Activated naive CD4-positive, alpha-beta T cell treated with Interleukin-2 at 50 U/mL for 16 hours (primary cell): ENCODE results near the gene VWA2.

Experiments used
- DNase-seq: peaks from one replicate; pipeline ENCODE4 v3.0.0-alpha.2; 2020

VWA2 gene, protein sequence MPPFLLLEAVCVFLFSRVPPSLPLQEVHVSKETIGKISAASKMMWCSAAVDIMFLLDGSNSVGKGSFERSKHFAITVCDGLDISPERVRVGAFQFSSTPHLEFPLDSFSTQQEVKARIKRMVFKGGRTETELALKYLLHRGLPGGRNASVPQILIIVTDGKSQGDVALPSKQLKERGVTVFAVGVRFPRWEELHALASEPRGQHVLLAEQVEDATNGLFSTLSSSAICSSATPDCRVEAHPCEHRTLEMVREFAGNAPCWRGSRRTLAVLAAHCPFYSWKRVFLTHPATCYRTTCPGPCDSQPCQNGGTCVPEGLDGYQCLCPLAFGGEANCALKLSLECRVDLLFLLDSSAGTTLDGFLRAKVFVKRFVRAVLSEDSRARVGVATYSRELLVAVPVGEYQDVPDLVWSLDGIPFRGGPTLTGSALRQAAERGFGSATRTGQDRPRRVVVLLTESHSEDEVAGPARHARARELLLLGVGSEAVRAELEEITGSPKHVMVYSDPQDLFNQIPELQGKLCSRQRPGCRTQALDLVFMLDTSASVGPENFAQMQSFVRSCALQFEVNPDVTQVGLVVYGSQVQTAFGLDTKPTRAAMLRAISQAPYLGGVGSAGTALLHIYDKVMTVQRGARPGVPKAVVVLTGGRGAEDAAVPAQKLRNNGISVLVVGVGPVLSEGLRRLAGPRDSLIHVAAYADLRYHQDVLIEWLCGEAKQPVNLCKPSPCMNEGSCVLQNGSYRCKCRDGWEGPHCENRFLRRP

DNA sequence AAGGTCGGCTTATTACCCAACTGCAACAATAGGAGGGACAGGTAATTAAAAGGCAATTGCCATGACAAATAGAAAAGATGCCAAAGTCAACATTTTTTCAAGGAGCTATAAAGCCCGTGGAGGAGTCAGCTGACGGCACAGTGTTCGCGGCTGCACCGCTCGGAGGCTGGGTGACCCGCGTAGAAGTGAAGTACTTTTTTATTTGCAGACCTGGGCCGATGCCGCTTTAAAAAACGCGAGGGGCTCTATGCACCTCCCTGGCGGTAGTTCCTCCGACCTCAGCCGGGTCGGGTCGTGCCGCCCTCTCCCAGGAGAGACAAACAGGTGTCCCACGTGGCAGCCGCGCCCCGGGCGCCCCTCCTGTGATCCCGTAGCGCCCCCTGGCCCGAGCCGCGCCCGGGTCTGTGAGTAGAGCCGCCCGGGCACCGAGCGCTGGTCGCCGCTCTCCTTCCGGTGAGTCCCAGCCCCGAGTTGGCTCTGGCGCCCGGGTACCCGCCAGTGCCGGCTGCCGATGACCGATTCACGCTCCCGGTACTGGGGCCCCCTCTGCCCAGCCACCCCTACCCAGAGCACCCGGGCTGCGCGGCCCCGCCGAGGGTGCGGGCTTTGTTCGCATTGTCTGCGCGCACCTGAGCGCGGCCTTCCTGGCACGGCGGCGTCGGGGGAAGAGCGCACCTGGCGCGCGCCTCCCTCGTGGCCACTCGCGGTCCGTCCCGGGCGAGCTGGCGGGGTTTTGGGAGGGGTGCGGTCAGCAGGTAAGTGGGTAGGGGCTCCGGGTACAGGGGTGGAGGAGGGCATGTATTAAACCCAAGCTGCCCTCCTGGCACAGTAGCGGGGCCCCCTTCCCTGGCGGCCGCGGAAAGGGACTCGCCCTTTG, at the start of gene VWA2:
TSS of gene VWA2 (plus strand) at position 138 of the 877 bp plus-strand sequence. CDS start 9,460 bp downstream, outside the sequence.
- DNase-seq, result no peak

DNA sequence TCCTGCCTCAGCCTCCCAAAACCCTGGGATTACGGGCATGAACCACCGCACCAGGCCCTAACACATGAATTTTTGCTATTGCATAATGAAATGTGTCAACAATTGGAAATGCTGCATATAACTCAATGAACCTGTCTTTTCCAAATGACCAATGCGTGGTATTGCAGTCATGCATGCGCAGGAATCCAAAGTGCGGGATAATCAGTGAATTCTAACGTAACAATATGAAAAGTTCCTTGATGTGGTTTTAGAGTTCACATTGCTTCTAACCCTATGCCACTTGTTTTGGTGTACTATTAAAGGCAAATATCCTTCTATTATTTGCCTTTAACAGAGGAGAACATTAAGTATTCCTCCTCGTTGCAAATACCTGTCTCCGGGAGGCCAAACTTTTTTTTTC, 49.4 kb upstream of the VWA2 start:
- DNase-seq, result no peak

DNA sequence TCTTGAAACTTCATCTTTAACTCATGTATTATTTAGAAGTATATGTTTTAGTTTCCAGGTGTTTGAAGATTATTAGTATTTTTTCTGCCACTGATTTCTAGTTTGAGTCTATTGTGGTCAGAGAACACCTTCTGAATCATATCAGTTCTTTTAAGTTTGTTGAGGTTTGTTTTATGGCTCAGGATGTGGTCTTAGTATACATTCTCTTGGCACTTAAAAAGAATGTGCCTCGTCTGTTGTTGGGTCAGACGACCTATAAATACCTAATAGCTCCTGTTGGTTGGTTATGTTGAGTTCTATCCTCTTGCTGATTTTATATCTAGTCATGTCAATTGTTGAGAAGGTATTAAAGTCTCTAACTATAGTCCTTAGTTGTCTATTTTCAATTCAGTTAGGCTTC, 44.0 kb upstream of the VWA2 start:
- DNase-seq, result no peak

DNA sequence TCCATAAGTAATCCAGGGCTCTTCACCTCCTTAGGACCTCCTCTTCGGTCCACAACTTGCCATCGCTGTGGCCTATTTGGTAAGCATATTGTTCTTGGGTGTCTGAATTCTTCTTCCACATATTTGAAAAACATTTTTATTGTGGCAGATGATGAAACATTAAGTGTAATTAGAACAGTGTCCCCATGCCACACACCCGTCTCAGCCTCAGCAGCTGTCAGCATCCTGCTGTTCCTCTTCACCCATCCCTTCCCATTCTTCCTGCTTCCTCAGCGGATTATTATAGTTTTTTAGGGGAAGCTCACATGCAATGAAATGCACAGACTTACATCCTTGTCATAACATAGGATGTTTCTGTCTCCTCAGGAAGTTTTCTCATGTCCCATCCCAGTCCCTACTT, 39.8 kb upstream of the VWA2 start:
- no peak for DNase-seq

DNA sequence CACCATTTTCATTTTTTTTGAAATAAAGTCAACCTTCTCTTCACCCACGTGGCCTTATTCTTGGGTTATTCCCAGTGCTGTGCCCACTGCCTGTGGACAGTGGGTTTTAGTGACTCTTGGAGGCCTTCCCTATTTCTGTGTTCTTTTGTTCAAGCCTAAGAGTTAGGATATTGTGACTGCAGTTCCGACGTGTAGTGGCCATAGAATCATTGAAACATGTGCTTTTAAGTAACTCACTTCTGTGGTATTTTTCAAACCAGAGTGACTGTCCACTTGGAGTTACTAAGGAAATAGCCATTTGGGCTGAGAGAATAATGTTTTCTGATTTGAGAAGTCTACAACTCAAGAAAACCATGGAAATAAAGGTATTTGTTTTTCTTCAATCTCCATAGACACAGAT, 36.2 kb upstream of the VWA2 start:
- DNase-seq, result no peak

DNA sequence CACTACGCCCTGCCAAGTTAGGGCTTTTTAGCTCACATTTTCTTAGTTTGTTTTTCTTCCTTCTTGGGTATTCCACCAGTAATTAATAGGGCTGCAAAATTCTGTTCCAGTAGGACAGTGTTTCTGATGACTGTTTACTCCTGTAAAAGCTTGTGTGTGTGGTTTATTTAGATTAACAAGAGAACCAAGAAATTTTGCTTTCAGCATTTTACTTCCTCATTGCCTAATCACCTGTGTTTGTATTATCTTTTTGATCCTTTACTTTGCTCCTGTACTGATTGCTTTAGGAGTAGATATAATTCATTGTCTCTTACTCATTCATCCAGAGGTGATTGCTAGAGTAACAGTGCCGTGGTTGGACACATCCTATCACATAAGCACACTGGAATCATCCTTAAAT, 32.2 kb upstream of the VWA2 start:
- no peak for DNase-seq

DNA sequence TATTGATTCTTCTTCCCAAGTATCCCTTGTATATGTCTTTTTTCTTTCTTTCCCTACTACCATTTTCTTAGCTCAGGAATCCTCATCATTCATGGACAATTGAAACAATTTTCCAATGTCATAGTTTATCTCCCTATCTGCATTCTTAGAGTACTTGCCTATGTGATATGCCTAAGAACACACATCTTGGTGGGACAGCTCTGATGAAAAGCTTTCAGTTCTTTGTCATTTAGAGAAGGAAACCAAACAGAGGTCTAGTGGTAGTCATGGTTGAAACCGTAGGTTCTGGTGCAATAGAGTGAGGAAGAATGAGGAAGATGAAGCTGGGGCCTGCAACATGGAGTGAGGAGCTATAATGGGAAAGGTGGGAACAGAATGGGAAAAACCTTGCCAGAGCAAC, 31.7 kb upstream of the VWA2 start:
- DNase-seq, result no peak

DNA sequence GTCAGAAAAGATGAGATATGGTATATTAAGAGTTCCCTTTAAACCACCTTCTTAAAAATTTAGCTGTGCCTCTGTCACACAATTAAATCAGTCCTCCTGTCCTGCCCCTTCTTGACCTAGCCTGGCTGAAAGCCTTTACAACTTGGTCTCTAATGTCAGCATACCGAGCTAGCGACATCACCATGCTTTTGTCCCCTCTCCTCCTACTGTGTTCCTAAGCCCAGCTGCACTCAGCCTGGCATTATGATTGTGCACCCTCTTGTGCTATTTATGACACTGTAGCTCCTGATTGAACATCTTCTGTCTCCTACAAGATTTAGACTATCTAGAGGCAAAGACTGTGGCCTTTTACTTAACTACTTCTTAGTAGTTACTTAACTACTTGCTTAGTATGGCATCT, 30.7 kb upstream of the VWA2 start:
- DNase-seq, result no peak

DNA sequence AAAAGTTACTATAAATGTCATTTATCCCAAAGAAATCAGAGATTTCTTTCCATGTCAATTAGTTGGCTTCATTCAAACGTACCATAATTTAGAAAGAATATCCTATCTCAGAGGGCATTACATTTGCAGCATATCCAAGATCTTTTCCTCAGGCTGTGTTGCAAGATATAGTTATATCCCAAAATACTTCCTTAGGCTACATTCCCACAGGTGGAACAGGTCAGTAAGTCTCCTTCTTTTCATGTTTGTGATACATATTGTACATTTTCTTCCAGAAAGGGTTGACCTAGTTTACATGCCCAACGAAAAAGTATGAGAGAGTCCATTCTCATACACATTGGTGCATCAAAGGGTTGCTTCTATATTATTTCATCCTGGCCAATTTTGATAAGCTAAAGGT, 26.9 kb upstream of the VWA2 start:
- no peak for DNase-seq

DNA sequence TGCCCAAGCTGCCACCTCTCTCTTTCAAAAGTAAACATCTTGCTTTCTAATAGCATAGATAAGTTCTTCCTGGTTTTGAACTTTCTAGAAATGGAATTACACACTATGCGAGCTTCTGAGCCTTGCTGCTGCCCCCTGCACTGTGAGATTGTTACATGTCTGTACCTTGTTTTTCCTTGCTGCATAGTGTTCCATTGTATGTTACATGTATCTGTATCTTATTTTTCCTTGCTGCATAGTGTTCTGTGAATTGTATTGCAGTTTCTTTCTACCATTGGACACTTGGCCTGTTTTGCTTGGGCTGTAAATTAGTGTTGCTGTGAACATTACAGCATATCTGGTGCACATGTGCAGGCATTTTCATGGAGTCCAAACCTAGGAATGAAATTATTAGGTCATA, 24.0 kb upstream of the VWA2 start:
- DNase-seq, result no peak

DNA sequence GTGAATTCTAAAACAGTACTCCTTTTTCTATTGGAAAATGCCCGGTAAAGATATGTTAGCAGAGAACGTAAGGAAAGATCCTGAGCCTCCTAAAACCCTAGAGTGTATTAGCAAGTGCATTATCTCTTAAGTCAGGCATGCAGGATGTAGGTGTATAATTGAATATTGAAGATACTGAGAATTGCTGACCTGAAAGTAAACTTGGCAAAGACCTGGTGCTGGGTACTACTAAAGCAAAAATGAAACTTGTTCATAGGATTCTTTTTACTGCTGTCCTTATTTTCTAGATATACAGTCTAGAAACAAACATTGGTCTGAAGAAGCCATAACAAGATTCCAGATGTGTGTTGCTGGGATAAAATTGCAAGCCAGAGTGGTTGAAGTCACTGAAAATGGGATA, 18.8 kb upstream of the VWA2 start:
- no peak for DNase-seq

DNA sequence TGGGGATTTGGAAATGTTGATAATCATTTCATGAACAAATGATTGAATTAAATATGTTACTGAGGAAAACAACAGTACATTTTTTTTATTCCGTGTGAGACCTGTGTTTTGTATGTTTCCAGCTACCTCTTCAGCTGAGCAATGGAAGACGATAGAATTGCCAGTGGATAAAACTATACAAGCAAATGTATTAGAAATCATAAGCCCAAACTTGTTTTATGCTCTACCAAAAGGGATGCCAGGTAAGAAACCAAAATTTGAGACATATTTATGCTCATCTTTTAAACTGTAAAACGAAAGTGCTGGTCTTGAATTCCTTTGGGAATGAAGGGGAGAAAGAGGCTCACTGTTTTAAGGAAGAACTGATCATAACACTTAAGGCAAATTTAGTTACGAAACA, 17.8 kb upstream of the VWA2 start:
- DNase-seq, result no peak

DNA sequence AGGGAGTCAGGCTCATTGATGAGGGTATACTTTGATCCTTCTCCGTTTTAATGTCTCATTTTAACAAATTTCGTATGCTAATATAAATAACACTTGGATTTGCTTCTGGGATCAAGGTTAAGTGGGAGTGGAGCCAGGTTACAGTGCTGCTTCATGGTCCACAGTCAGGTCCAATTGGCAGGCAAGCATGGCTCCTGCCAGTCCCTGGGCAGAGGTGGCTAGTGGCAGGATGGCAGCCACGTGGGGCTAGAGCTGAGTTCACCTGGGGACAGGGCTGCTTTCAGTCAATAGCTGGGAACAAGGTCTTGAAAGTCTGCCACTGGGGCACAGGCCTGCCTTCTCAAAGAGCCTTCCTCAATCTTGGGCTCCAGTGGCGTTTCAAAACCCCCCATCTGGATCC, 16.0 kb upstream of the VWA2 start:
- no peak for DNase-seq

DNA sequence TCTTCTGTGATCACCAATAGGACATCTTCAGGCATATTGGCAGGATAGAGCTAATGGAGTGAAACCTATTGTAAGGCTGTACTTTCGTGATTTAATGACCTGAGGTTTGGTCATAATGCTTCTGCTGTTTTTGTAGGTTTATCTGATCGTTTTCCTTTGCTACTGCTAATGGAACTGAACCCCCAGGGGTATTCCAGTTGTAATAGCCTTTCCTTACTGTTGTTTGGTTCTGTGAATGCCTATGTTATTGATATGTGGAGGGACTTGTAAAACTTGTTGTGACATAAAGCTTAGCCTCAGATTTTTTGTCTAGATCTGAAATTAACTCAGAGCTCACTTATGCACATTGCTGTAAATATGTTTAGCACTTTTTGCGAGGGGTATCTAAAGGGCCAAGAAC, 10.9 kb upstream of the VWA2 start:
- DNase-seq, result no peak

DNA sequence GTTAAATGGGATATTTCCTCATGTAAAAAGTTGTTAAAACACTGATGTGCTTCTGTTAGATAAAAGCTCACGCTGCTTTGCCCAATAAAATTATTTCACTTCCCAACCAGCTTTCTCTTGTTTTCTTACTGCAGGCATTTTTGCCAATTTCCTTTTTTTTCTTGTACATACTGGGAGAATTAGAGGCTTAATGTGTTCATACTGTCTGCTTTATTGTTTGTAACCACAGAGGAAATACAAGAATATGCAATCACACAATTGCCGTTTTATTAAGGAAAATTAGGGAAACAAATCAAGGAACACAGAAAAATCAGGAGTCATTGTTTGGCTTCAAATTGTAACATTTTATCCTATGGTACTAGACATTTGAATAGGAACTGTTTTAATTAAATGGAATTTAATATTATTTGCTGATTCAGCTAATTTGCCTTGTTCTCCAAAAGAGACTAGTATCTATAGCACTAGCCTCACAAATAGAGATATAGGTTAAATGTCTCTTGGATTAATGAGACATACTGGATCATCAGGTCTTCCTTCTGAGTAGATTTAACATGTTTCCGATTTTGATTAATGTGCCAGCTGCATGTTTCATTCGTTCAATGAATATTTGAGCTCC, 6.4 kb upstream of the VWA2 start:
- DNase-seq, result no peak

DNA sequence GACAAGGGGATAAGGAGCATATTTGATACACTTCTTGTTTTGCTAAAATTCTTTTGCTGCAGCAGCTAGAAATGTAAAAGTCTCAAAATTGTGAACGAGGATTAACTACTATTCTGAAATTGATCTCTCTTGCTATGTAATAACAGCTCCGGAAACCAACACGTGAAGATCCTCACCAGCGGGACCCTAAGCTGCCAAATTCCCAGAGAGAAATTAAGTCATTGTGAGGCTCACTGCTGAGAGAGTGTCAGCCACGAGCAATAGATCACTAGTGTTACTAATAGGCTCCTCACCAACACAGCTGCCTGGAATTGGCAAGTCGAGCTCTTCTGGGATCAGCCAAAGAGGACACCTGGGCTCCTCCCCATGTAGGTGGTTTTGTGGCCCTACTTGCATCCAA, 5.6 kb upstream of the VWA2 start:
- no peak for DNase-seq

DNA sequence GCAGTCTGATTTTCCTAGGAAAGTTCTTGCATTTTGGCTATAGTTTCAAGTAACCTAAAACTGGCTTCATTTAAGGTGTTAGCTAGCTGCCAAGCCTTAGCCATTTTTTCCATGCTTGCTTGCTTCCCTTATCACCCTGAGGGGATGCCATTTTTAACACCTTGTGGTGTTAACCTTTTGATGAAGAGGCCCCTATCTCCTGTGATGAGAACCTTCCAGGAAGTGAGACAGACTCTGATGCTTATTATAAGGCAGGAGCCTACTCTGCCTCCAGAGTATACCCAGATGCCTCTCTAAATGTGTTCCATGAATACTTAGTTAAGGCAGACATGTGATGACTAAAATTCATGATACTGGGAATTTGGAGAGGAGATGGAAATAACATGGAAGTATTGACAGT, 4.9 kb upstream of the VWA2 start:
- no peak for DNase-seq

DNA sequence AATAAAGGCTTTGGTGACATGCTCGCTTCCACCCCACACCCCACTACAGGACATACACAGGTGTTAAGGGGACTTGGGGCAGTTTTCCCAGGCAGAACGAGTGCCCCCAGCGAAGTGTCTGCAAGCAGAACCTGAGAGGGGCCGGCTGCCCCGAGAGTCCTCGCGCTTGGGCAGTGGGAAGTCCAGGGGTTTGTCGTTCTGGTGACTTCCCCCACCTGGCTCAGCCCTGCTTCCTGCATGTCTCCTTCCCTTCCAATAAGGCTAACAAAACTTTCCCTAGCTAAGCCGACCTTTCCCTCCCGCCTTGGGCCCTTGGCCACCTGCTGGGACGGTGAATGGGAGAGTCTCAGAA, 916 bp downstream of the VWA2 start:
- DNase-seq, result no peak

DNA sequence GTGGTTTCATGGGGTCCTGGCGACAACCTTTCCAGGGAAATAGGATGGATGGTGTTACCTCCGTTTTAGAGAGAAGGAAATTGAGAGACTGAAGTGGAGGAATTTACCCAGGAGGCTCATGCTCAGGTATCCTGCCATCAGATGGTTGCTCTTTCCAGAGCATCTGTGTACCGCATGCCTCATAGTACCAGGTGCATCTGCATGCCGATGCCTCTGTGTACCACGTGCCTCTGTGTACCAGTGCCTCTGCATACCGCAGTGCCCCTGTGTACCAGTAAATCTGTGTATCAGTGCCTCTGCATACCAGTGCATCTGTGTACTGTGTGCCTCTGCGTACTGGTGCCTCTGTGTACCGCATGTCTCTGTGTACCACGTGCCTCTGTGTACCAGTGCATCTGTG, 3.2 kb downstream of the VWA2 start:
- DNase-seq, result no peak

DNA sequence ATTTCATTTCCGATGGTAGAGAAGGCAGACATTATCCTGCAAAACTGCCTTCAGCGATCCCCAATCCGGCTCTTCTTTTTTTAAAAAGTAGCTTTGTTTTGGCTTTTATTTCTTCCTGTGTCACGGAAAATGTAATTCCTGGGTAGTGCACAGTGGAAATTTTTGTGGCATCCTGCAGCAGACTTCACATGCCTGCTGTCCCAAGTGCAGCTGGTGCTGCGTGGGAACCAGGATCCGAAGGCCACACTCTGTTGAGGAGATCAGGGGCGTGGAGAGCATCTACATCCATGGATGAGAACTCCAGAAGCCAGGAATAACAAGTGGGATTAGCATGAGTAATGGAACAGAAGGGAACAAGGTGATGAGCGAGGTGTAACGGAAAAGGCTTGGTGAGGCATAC, 4.6 kb downstream of the VWA2 start:
- DNase-seq, result no peak

DNA sequence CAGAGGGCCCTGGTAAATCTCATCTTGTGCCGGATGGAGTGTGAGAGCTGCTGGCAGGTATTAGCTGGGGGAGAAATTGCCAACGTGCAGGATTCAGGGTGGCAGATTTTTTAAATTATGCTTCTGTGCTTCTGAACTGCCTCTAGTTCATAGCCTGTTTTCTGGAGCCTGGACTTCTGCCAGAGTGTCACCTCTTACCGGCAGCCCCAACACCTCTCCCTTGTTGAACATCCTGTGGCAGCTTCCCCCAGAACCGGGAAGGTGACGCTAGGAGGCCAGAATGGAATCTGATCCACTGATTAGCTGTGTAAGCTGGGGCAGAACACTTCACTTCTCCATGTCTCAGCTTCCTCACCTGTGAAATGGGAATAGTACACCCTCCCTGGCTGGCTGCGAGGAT, 5.1 kb downstream of the VWA2 start:
- DNase-seq, result no peak

DNA sequence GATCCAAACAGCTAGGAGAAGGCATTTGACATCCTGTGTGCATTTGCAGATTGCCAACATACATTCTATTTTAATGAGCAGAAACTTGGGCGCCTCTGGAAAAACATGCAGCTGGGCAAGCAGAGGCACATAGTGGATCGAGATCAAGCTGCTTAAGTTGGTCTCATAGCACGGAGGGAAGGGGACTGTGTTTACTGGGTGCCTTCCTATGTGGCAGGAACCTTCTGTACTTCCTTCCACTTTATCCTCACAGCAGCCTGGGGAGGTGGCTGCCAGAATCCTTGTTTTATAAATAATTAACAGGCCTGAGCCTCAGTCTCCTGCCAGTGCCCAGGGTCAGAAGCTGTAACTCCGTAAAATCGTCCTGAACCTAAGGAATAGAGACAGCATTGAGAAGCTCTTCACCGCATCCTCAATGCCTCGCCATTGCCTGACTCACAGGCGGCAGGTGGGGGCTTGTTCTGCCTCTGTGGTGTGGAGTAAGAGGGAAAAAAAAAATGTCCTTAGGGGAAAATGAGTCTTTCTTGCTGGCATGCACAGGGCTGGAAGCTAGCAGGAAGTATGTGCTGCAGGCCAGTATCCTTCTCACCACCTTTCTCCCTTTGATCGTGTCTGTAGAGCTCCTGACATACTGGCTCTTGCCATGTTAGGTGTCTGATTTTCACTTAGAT, 6.2 kb downstream of the VWA2 start:
- no peak for DNase-seq
